Measurements from ENCODE around the gene DCBLD2.
A peak's percentile ranks its signal among the peaks of the same experiment; 100 is the strongest.

The DCBLD2 gene

GRCh38 chr3:98784666-98785600, 116.6 kb downstream of the DCBLD2 start:
- Histone ChIP-seq H3K9me3 (ENCODE audit: control insufficient read depth in 2 of 2, low read length in 2 of 2) (no peaks in the 10 kb centered on the region), H3K36me3 (ENCODE audit: control insufficient read depth in 2 of 2, insufficient read depth in 2 of 2, low read length in 2 of 2) (no peaks in the 10 kb centered on the region), H3K27ac (ENCODE audit: low read depth in 2 of 2, low read length in 2 of 2) (no peak overlapping the region)

GRCh38 chr3:98784042-98784441, 117.5 kb downstream of the DCBLD2 start:
- no peaks in the 10 kb centered on the region for H3K36me3 ChIP-seq (ENCODE audit: control insufficient read depth in 2 of 2, insufficient read depth in 2 of 2, low read length in 2 of 2)
- H3K9ac ChIP-seq (ENCODE audit: low read depth in 1 of 2, low read length in 2 of 2) = no peak overlapping the region
- no peak overlapping the region for H3K27ac ChIP-seq (ENCODE audit: low read depth in 2 of 2, low read length in 2 of 2)
- no peaks in the 10 kb centered on the region for H3K9me3 ChIP-seq (ENCODE audit: control insufficient read depth in 2 of 2, low read length in 2 of 2)
- H3K4me1 ChIP-seq (ENCODE audit: control insufficient read depth in 2 of 2, insufficient read depth in 2 of 2, low read length in 2 of 2) = no peaks in the 10 kb centered on the region
- H3K4me3 ChIP-seq (ENCODE audit: low read length in 2 of 2) = no peak overlapping the region
- H3K27me3 ChIP-seq (ENCODE audit: control insufficient read depth in 2 of 2, insufficient read depth in 2 of 2, low read length in 2 of 2) = no peaks in the 10 kb centered on the region

More at GRCh38 chr3:98784666-98785600, 116.6 kb downstream of the DCBLD2 start:
- Histone ChIP-seq H3K27me3 (ENCODE audit: control insufficient read depth in 2 of 2, insufficient read depth in 2 of 2, low read length in 2 of 2) (no peaks in the 10 kb centered on the region), H3K9ac (ENCODE audit: low read depth in 1 of 2, low read length in 2 of 2) (no peak overlapping the region), H3K4me1 (ENCODE audit: control insufficient read depth in 2 of 2, insufficient read depth in 2 of 2, low read length in 2 of 2) (no peaks in the 10 kb centered on the region), H3K4me3 (ENCODE audit: low read length in 2 of 2) (no peak overlapping the region)

GRCh38 chr3:98782824-98783500, 118.5 kb downstream of the DCBLD2 start:
- no peaks in the 10 kb centered on the region for H3K4me1 ChIP-seq (ENCODE audit: control insufficient read depth in 2 of 2, insufficient read depth in 2 of 2, low read length in 2 of 2)
- no peaks in the 10 kb centered on the region for H3K36me3 ChIP-seq (ENCODE audit: control insufficient read depth in 2 of 2, insufficient read depth in 2 of 2, low read length in 2 of 2)
- H3K4me3 ChIP-seq (ENCODE audit: low read length in 2 of 2) = no peak overlapping the region
- H3K27ac ChIP-seq (ENCODE audit: low read depth in 2 of 2, low read length in 2 of 2) = no peak overlapping the region
- H3K9me3 ChIP-seq (ENCODE audit: control insufficient read depth in 2 of 2, low read length in 2 of 2) = no peaks in the 10 kb centered on the region
- H3K9ac ChIP-seq (ENCODE audit: low read depth in 1 of 2, low read length in 2 of 2) = no peak overlapping the region
- no peaks in the 10 kb centered on the region for H3K27me3 ChIP-seq (ENCODE audit: control insufficient read depth in 2 of 2, insufficient read depth in 2 of 2, low read length in 2 of 2)

GRCh38 chr3:98780343-98780742, 121.2 kb downstream of the DCBLD2 start:
- no peak overlapping the region for H3K4me3 ChIP-seq (ENCODE audit: low read length in 2 of 2)
- H3K36me3 ChIP-seq (ENCODE audit: control insufficient read depth in 2 of 2, insufficient read depth in 2 of 2, low read length in 2 of 2) = no peaks in the 10 kb centered on the region
- no peak overlapping the region for H3K9ac ChIP-seq (ENCODE audit: low read depth in 1 of 2, low read length in 2 of 2)
- H3K4me1 ChIP-seq (ENCODE audit: control insufficient read depth in 2 of 2, insufficient read depth in 2 of 2, low read length in 2 of 2) = no peaks in the 10 kb centered on the region
- no peak overlapping the region for H3K27ac ChIP-seq (ENCODE audit: low read depth in 2 of 2, low read length in 2 of 2)
- no peaks in the 10 kb centered on the region for H3K27me3 ChIP-seq (ENCODE audit: control insufficient read depth in 2 of 2, insufficient read depth in 2 of 2, low read length in 2 of 2)
- no peaks in the 10 kb centered on the region for H3K9me3 ChIP-seq (ENCODE audit: control insufficient read depth in 2 of 2, low read length in 2 of 2)

GRCh38 chr3:98779541-98780335, 121.8 kb downstream of the DCBLD2 start:
- Histone ChIP-seq H3K36me3 (ENCODE audit: control insufficient read depth in 2 of 2, insufficient read depth in 2 of 2, low read length in 2 of 2) (no peaks in the 10 kb centered on the region), H3K9me3 (ENCODE audit: control insufficient read depth in 2 of 2, low read length in 2 of 2) (no peaks in the 10 kb centered on the region), H3K4me1 (ENCODE audit: control insufficient read depth in 2 of 2, insufficient read depth in 2 of 2, low read length in 2 of 2) (no peaks in the 10 kb centered on the region), H3K9ac (ENCODE audit: low read depth in 1 of 2, low read length in 2 of 2) (no peak overlapping the region), H3K27ac (ENCODE audit: low read depth in 2 of 2, low read length in 2 of 2) (peak overlapping the region in 1 of 2 donors; percentile 0), H3K27me3 (ENCODE audit: control insufficient read depth in 2 of 2, insufficient read depth in 2 of 2, low read length in 2 of 2) (no peaks in the 10 kb centered on the region), H3K4me3 (ENCODE audit: low read length in 2 of 2) (no peak overlapping the region)

GRCh38 chr3:98778852-98779413, 122.6 kb downstream of the DCBLD2 start:
- Histone ChIP-seq H3K27ac (ENCODE audit: low read depth in 2 of 2, low read length in 2 of 2) (peak overlapping the region in 1 of 2 donors; percentile 16), H3K9ac (ENCODE audit: low read depth in 1 of 2, low read length in 2 of 2) (no peak overlapping the region), H3K36me3 (ENCODE audit: control insufficient read depth in 2 of 2, insufficient read depth in 2 of 2, low read length in 2 of 2) (no peaks in the 10 kb centered on the region), H3K4me1 (ENCODE audit: control insufficient read depth in 2 of 2, insufficient read depth in 2 of 2, low read length in 2 of 2) (no peaks in the 10 kb centered on the region), H3K9me3 (ENCODE audit: control insufficient read depth in 2 of 2, low read length in 2 of 2) (no peaks in the 10 kb centered on the region), H3K27me3 (ENCODE audit: control insufficient read depth in 2 of 2, insufficient read depth in 2 of 2, low read length in 2 of 2) (no peaks in the 10 kb centered on the region), H3K4me3 (ENCODE audit: low read length in 2 of 2) (no peak overlapping the region)

GRCh38 chr3:98778383-98778782, 123.1 kb downstream of the DCBLD2 start:
- no peak overlapping the region for H3K9ac ChIP-seq (ENCODE audit: low read depth in 1 of 2, low read length in 2 of 2)
- no peak overlapping the region for H3K4me3 ChIP-seq (ENCODE audit: low read length in 2 of 2)
- H3K36me3 ChIP-seq (ENCODE audit: control insufficient read depth in 2 of 2, insufficient read depth in 2 of 2, low read length in 2 of 2) = no peaks in the 10 kb centered on the region
- H3K27ac ChIP-seq (ENCODE audit: low read depth in 2 of 2, low read length in 2 of 2) = peak overlapping the region in 1 of 2 donors; percentile 16
- no peaks in the 10 kb centered on the region for H3K4me1 ChIP-seq (ENCODE audit: control insufficient read depth in 2 of 2, insufficient read depth in 2 of 2, low read length in 2 of 2)
- no peaks in the 10 kb centered on the region for H3K9me3 ChIP-seq (ENCODE audit: control insufficient read depth in 2 of 2, low read length in 2 of 2)
- H3K27me3 ChIP-seq (ENCODE audit: control insufficient read depth in 2 of 2, insufficient read depth in 2 of 2, low read length in 2 of 2) = no peaks in the 10 kb centered on the region

- H3K4me1 ChIP-seq (ENCODE audit: control insufficient read depth in 2 of 2, insufficient read depth in 2 of 2, low read length in 2 of 2) = no peaks in the 10 kb centered on the region
- no peak overlapping the region for H3K27ac ChIP-seq (ENCODE audit: low read depth in 2 of 2, low read length in 2 of 2)
- H3K4me3 ChIP-seq (ENCODE audit: low read length in 2 of 2) = no peak overlapping the region
Observed at GRCh38 chr3:98777801-98778220, 123.7 kb downstream of the DCBLD2 start.

GRCh38 chr3:98777286-98777685, 124.2 kb downstream of the DCBLD2 start:
- Histone ChIP-seq H3K9me3 (ENCODE audit: control insufficient read depth in 2 of 2, low read length in 2 of 2) (no peaks in the 10 kb centered on the region), H3K4me1 (ENCODE audit: control insufficient read depth in 2 of 2, insufficient read depth in 2 of 2, low read length in 2 of 2) (no peaks in the 10 kb centered on the region), H3K9ac (ENCODE audit: low read depth in 1 of 2, low read length in 2 of 2) (no peak overlapping the region), H3K36me3 (ENCODE audit: control insufficient read depth in 2 of 2, insufficient read depth in 2 of 2, low read length in 2 of 2) (no peaks in the 10 kb centered on the region), H3K27ac (ENCODE audit: low read depth in 2 of 2, low read length in 2 of 2) (no peak overlapping the region), H3K27me3 (ENCODE audit: control insufficient read depth in 2 of 2, insufficient read depth in 2 of 2, low read length in 2 of 2) (no peaks in the 10 kb centered on the region), H3K4me3 (ENCODE audit: low read length in 2 of 2) (no peak overlapping the region)

More at GRCh38 chr3:98777801-98778220, 123.7 kb downstream of the DCBLD2 start:
- Histone ChIP-seq H3K27me3 (ENCODE audit: control insufficient read depth in 2 of 2, insufficient read depth in 2 of 2, low read length in 2 of 2) (no peaks in the 10 kb centered on the region), H3K9me3 (ENCODE audit: control insufficient read depth in 2 of 2, low read length in 2 of 2) (no peaks in the 10 kb centered on the region), H3K36me3 (ENCODE audit: control insufficient read depth in 2 of 2, insufficient read depth in 2 of 2, low read length in 2 of 2) (no peaks in the 10 kb centered on the region), H3K9ac (ENCODE audit: low read depth in 1 of 2, low read length in 2 of 2) (no peak overlapping the region)
